IPS DF 4.7 (cell line): Measurements from ENCODE around the gene ACAN.

Experiments used
- DNase-seq: peaks from one replicate; pipeline ENCODE4 v3.0.0-alpha.2; 2013; ENCODE audit warnings: low spot score; ENCODE audit errors: extremely low read depth

Gene ACAN

DNA sequence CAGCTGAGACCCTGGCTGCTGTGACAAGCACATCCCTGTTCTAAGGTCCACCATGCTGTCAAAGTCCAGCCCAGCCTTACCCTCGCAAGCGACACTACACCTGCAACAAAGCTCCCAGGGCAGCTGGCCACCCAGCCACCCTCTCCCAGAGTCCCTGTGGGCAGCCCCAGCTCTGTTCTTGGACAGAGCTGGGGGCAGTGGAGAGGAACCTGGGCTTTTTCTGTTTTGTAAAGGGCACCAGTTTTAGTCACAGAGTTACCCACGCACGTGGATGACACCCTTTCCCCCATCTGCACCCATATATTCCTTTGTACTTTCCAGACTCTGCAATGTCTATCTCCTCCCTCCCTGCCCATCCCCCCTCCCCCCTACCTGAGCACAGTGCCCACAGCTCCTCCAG, 38.9 kb downstream of the ACAN start:
- no peak for DNase-seq

- no peak for DNase-seq
Measured at GRCh38 chr15:88843334-88843733, 40.1 kb downstream of the ACAN start.

GRCh38 chr15:88844749-88845386, 41.6 kb downstream of the ACAN start:
- no peak for DNase-seq

DNA sequence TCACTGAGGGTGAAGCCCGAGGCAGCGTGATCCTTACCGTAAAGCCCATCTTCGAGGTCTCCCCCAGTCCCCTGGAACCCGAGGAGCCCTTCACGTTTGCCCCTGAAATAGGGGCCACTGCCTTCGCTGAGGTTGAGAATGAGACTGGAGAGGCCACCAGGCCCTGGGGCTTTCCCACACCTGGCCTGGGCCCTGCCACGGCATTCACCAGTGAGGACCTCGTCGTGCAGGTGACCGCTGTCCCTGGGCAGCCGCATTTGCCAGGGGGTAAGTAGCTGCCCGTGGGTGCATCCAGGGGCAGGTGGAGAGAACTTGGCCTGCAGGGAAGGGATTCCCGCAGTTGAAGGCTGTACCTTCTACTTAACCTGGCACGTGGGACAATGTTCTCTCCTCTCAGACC, 42.4 kb downstream of the ACAN start:
- DNase-seq: no peak

GRCh38 chr15:88847144-88847543, 43.9 kb downstream of the ACAN start:
- no peak for DNase-seq

DNA sequence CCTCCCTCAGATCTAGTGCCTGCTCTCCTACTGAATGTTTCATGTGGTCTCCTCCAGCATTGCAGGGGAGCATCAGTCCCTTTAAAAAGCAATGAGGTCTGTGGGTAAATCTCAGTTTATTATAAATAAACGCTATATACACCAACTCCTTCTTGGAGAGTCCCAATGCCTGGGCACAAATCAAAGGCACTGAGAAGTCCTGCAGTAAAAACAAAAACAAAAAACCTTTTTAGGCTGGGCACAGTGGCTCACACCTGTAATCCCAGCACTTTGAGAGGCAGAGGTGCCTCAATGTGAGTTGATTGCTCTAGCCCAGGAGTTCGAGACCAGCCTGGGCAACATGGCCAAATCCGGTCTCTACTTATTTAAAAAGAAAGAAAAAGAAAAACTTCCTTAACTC, 45.0 kb downstream of the ACAN start:
- DNase-seq: no peak

- DNase-seq: no peak
Measured at GRCh38 chr15:88849376-88850072, 46.3 kb downstream of the ACAN start.

GRCh38 chr15:88852476-88852875, 49.2 kb downstream of the ACAN start:
- DNase-seq: no peak

GRCh38 chr15:88858934-88859333, 55.7 kb downstream of the ACAN start:
- no peak for DNase-seq

- DNase-seq: no peak
Measured at GRCh38 chr15:88859550-88859949, 56.3 kb downstream of the ACAN start.

- no peak for DNase-seq
Measured at GRCh38 chr15:88860212-88860611, 57.0 kb downstream of the ACAN start.

- no peak for DNase-seq
Measured at GRCh38 chr15:88863412-88863811, 60.2 kb downstream of the ACAN start.

DNA sequence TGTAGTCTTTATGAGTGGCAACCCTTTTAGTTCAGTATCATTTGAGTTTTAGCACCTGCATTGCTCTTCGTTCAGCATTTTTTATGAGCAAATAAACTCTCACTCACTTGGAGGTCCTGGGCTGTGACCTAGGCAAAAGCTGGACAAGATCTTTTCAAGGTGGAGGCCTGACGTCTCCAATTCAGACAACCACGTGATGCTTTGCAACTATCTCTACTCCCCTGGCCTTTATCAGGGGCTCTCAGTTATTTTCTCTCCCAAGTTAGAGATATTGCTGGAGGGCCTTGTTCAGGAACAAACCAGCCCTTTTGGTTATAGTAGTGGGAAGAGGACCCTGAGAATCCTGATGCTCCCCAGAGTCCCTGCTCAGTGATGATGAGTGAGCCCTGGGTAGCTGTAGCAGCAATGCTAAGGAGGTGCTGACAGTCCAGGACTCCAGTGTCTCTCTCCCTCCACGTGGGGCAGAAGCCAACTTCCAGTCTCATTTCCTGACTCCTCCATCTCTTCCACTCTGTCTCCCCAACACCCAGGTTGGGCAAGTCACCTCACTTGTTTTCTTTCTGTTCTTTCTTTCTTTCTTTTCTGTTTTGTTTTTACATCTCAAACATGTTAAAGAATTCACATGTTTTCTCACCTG, 61.7 kb downstream of the ACAN start:
- no peak for DNase-seq

DNA sequence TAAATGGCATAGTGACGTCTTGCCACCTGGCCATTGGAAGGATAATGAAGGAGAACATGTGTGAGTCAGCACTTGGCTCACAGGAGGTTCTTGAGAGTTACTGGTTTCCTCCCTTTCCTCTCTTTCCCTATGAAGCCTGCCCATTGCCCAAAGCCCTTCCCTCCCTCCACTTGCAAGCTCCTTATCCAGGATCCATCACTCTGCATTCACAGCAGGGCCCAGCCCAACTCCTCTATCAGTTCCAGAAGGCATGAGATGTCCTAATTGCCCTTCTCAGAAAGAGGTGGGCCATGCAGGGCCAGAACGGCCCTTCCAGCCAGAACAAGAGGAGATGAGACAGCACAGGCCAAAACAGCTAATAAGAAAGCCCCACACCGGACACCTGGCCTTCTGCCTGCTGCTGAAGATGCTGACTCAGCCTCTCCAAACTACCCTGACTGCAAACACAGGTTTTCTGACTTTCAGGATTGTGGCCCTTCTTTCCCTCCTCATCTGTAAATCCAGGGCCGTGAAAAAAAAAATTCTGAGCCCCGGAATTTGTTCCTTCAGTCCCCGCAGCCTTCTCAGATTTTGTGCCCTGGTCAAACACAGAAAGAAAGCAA, 62.4 kb downstream of the ACAN start:
- no peak for DNase-seq

GRCh38 chr15:88866295-88866881, 63.2 kb downstream of the ACAN start:
- DNase-seq: no peak

DNA sequence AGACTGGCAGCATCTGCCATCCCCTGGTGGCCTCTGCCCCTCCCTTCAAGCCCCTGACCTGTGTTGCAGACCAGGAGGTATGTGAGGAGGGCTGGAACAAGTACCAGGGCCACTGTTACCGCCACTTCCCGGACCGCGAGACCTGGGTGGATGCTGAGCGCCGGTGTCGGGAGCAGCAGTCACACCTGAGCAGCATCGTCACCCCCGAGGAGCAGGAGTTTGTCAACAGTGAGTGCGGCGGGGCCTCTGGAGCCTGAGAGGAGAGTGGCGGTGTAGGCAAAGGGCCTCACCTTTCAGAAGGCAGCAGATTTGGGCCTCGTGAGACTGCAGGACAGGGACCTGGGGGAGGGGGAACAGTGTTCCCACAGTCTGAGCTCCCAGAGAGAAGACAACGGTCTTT, 68.1 kb downstream of the ACAN start:
- DNase-seq: no peak

DNA sequence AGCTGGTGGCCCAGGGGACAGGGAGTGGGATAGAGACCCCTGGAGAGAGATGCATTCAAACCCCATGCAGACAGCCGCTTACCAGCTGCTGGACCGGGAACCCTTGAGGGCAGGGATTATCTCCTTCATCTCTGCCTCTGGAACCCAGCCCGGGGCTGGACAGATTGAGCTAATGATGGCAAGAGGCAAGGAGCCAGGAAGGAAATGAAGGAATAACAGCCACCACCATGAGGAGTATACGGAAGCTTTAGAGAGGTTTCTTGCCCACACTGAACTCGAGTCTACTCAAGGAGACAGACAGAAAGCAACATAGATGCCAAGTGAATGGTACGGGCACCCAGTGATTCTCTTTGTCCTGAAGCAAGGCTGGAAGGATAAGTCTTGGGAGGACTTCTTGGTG, 68.9 kb downstream of the ACAN start:
- no peak for DNase-seq

DNA sequence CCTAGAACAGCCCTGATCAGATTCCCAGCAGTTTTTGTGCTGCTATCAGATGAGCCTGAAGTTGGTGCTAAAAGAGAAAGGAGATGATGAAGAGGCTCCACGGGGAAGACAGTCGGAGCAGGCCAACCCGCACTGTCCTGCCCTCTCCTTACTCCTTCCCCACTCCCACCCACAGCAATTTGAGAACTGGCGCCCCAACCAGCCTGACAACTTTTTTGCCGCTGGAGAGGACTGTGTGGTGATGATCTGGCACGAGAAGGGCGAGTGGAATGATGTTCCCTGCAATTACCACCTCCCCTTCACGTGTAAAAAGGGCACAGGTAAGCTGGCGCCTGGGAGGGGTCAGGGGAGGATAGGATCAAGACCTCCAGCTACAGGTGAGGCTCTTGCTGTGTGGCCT, 69.5 kb downstream of the ACAN start:
- DNase-seq: no peak

DNA sequence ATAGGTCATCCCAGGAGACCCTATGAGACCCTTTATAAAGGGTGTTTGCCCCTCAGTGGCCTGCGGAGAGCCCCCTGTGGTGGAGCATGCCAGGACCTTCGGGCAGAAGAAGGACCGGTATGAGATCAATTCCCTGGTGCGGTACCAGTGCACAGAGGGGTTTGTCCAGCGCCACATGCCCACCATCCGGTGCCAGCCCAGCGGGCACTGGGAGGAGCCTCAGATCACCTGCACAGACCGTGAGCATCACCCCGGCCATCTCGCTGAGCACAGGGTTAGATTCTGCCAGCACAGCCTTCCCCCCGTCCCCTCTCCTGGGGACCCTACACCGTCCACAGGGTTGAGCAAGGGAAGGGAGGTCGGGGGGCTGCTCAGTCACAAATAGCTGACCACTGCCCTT, 70.5 kb downstream of the ACAN start:
- DNase-seq: no peak

GRCh38 chr15:88874275-88874674, 71.0 kb downstream of the ACAN start:
- DNase-seq: no peak

DNA sequence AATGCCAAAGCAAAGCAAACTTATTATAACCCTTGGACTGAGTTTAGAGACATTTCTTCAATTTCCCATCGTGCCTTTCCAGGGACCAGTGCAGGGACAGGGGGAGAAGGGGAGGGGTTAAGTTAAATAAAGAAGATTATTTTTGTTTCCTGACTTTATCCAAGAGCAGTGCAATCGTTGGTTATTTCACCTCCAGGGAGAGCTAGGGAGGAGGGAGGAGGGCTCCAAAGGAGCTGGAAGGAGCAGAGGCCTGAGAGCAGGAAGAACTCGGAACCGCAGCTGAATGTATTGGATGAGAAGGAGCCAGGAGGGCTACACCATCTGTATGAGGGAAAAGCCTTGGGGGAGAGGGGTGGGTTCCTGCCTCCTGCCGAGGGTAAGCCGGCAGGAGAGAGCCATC, 71.4 kb downstream of the ACAN start:
- DNase-seq: no peak

- DNase-seq: no peak
Measured at GRCh38 chr15:88876573-88876972, 73.3 kb downstream of the ACAN start.
